OCI-LY7 (cell line): ENCODE measurements around the gene FNDC3B. TPM values are rescaled to one million over a fixed set of nuclear protein-coding genes. Genes with fewer than 3 reads are reported as not detected.

ENCODE experiments used
- BruUV-seq: library from RNA; stranded (reverse); fragments of 400-500 nt; replicated peaks from 2 replicates; lab custom pipeline; 2021; lab: Mats Ljungman, UMichigan
- CTCF ChIA-PET: fragments of 300-600 bp; sonication (Branson Sonifier 250); formaldehyde crosslinking; loops from one replicate; lab custom pipeline; 2022; ENCODE audit warnings: antibody characterized with exemption; ENCODE audit not compliant: unreplicated experiment; lab: Charles Lee
- POLR2A ChIA-PET: fragments of 300-600 bp; sonication (Branson Sonifier 250); formaldehyde crosslinking; loops from one replicate; lab custom pipeline; 2022; ENCODE audit warnings: antibody characterized with exemption; lab: Charles Lee
- DNase-seq: peaks from one replicate; pipeline ENCODE4 v3.0.0-alpha.2; 2015; ENCODE audit warnings: low spot score
- H2AFZ ChIP-seq: fragments of 200-600 bp; sonication (generic), shearing (Covaris generic); 2 replicates; pipeline ENCODE4 v1.6.1; 2014; ENCODE audit warnings: mild to moderate bottlenecking, antibody characterized with exemption, low read length, moderate library complexity
- H3K27ac ChIP-seq: fragments of 200-600 bp; sonication (generic); 2 replicates; pipeline ENCODE4 v1.5.1; 2014; ENCODE audit warnings: mixed run types, low read depth, mild to moderate bottlenecking, moderate library complexity, low read length, inconsistent platforms; ENCODE audit not compliant: poor library complexity, severe bottlenecking
- H3K36me3 ChIP-seq: fragments of 200-600 bp; sonication (generic); 2 replicates; pipeline ENCODE4 v1.6.1; 2014; ENCODE audit warnings: mild to moderate bottlenecking, antibody characterized with exemption, low read length, moderate library complexity, mixed read lengths; ENCODE audit not compliant: insufficient read depth
- H3K4me1 ChIP-seq: fragments of 200-600 bp; sonication (generic); 2 replicates; pipeline ENCODE4 v1.5.1; 2014; ENCODE audit warnings: mild to moderate bottlenecking, low read length; ENCODE audit not compliant: insufficient read depth, poor library complexity, severe bottlenecking
- H3K4me2 ChIP-seq: fragments of 200-600 bp; sonication (generic); 2 replicates; pipeline ENCODE4 v1.6.1; 2014; ENCODE audit warnings: mild to moderate bottlenecking, low read length
- H3K4me3 ChIP-seq: fragments of 200-600 bp; sonication (generic); 2 replicates; pipeline ENCODE4 v1.5.1; 2014; ENCODE audit warnings: mild to moderate bottlenecking, low read depth, low read length; ENCODE audit not compliant: poor library complexity, severe bottlenecking
- H3K79me2 ChIP-seq: fragments of 200-600 bp; sonication (generic); 2 replicates; pipeline ENCODE4 v1.6.1; 2016; ENCODE audit warnings: low read depth, mild to moderate bottlenecking, low read length, moderate library complexity, mixed read lengths; ENCODE audit not compliant: insufficient read depth
- H3K9me2 ChIP-seq: fragments of 200-600 bp; sonication (generic); 2 replicates; pipeline ENCODE4 v1.6.1; 2016; ENCODE audit warnings: mild to moderate bottlenecking, low read length, mixed read lengths; ENCODE audit not compliant: insufficient read depth
- H3K9me3 ChIP-seq: fragments of 200-600 bp; sonication (generic); 2 replicates; pipeline ENCODE4 v1.6.1; 2014; ENCODE audit warnings: mild to moderate bottlenecking, mixed run types, low read length, mixed read lengths
- H4K20me1 ChIP-seq: fragments of 200-600 bp; sonication (generic); 2 replicates; pipeline ENCODE4 v1.6.1; 2014; ENCODE audit warnings: mild to moderate bottlenecking, antibody characterized with exemption, low read length, moderate library complexity, mixed read lengths; ENCODE audit not compliant: insufficient read depth
- EZH2phosphoT487 ChIP-seq: fragments of 200-600 bp; sonication (generic); IDR thresholded peaks from 2 replicates; pipeline ENCODE4 v1.6.1; 2018; ENCODE audit warnings: low read depth, borderline replicate concordance, mild to moderate bottlenecking, mixed run types, antibody characterized with exemption, low read length, moderate library complexity, mixed read lengths
- intact Hi-C: fragments of 100-400 bp; cut with micrococcal nuclease; formaldehyde crosslinking; loops from one replicate; pipeline ENCODE4 v1.10.0; 2022; ENCODE audit not compliant: unreplicated experiment
- total RNA-seq, 2 experiments: library from RNA; depleted of rRNA in 1 of 2; stranded (reverse); fragments of >200 nt in 1 of 2; shearing (Covaris generic) in 1 of 2; gene quantifications; 2 replicates each; pipeline ENCODE4 v1.2.3, GENCODE V29; 2014 to 2022
- TF ChIP-seq, protein P1 (sequence below): fragments of 200-600 bp; sonication (generic); conservative IDR thresholded peaks from 2 replicates; pipeline ENCODE4 v1.5.1; 2014; ENCODE audit warnings: mild to moderate bottlenecking, antibody characterized with exemption, low read length, moderate library complexity, mixed read lengths

FNDC3B gene
- total RNA-seq, 2 experiments from 2014 or later: 23.3 to 28.5 TPM

DNA sequence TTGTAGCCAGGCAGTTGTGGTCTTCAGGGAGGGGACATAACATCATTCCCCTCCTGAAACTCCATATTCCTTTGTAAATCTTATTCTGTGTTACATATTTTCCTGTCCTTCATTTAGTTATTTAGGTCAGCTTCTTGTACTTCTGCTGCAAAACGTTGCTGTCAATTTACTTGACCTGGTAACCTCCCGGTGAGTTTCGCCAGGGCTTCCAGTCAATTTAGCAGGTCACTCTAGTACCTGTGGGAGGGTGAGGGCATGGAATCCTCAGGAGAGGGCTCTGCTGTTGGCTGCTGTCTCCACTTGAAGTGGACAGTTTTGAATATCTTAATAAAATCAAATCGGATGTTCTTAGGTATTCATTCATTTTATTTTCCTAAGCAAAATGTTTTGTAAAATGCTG is 29.6 kb downstream of the FNDC3B start:
- peaks cover 15% of the 10 kb centered on the region for H3K4me1 ChIP-seq
- TF ChIP-seq, protein P1, sequence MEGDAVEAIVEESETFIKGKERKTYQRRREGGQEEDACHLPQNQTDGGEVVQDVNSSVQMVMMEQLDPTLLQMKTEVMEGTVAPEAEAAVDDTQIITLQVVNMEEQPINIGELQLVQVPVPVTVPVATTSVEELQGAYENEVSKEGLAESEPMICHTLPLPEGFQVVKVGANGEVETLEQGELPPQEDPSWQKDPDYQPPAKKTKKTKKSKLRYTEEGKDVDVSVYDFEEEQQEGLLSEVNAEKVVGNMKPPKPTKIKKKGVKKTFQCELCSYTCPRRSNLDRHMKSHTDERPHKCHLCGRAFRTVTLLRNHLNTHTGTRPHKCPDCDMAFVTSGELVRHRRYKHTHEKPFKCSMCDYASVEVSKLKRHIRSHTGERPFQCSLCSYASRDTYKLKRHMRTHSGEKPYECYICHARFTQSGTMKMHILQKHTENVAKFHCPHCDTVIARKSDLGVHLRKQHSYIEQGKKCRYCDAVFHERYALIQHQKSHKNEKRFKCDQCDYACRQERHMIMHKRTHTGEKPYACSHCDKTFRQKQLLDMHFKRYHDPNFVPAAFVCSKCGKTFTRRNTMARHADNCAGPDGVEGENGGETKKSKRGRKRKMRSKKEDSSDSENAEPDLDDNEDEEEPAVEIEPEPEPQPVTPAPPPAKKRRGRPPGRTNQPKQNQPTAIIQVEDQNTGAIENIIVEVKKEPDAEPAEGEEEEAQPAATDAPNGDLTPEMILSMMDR: no peak
- no peak for TF ChIP-seq EZH2phosphoT487
- H3K4me3 ChIP-seq: no peak overlapping the region
- intact Hi-C loops: no loop called here
- POLR2A ChIA-PET: interaction anchor here (0.7 kb wide), 1 partner anchor 33 kb away, joined by 3 read pairs; no protein-coding TSS in a partner anchor
- CTCF ChIA-PET: no interaction called here
- no TSS peak for BruUV-seq
- no peak overlapping the region for H3K27ac ChIP-seq
- no peaks in the 10 kb centered on the region for H3K9me2 ChIP-seq
- H3K9me3 ChIP-seq: peaks cover 5% of the 10 kb centered on the region; the same call in 1 of the 2 replicates
- no peak overlapping the region for H2AFZ ChIP-seq
- no peak overlapping the region for H3K4me2 ChIP-seq
- peaks cover 9% of the 10 kb centered on the region for H3K36me3 ChIP-seq
- no peaks in the 10 kb centered on the region for H3K79me2 ChIP-seq
- DNase-seq: no peak
- H4K20me1 ChIP-seq: no peaks in the 10 kb centered on the region

DNA sequence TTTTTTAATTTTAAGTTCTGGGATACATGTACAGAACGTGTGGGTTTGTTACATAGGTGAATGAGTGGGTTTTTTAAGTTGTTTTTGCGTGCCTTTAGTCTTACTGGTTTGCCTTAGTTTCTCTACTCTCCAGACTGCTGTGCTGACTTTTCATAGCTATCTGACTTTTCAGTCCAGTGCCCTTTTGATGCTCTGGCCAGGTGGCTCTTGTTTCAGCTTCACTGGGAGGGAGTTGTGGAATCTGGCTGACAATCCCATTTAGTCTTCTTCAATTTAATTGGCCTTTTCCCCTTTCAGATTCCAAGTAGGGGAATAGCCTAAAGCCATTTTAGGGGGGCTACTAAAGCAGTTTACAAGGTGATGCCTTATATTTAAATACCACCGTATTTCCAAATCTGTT is 30.1 kb downstream of the FNDC3B start:
- DNase-seq: no peak
- Histone ChIP-seq H4K20me1 (no peaks in the 10 kb centered on the region), H3K4me2 (no peak overlapping the region), H2AFZ (no peak overlapping the region), H3K9me2 (no peaks in the 10 kb centered on the region), H3K79me2 (no peaks in the 10 kb centered on the region), H3K9me3 (peaks cover 2% of the 10 kb centered on the region; the same call in 1 of the 2 replicates), H3K4me1 (peaks cover 15% of the 10 kb centered on the region), H3K4me3 (no peak overlapping the region), H3K27ac (no peak overlapping the region), H3K36me3 (peaks cover 4% of the 10 kb centered on the region; the same call in 1 of the 2 replicates)
- intact Hi-C loops: no loop called here
- no TSS peak for BruUV-seq
- CTCF ChIA-PET: no interaction called here
- TF ChIP-seq, protein P1: no peak
- TF ChIP-seq EZH2phosphoT487: no peak
- POLR2A ChIA-PET: interaction anchor here (0.7 to 1.2 kb wide), 2 partner anchors 22 to 33 kb away, joined by 3 read pairs; no protein-coding TSS in a partner anchor

DNA sequence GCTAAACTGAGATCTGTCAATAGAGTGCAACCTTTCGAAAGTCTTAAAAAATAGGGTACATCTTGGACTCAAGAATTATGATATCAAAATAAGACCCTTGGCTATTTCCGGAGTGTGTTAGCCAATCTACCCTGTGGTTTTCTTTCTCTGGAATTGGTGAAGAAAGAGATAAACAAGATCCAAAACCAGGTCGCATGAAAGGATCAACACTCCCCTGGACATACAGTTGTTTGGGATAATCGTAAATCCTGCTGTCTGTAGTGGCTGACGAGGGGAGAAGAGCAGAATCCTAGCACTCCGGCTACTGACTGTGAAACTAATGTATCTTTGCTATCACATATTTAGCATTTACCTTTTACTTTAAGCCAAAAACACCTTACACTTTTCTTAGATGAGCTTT is 30.9 kb downstream of the FNDC3B start:
- no peaks in the 10 kb centered on the region for H3K9me2 ChIP-seq
- H3K79me2 ChIP-seq: no peaks in the 10 kb centered on the region
- BruUV-seq: no TSS peak
- CTCF ChIA-PET: no interaction called here
- DNase-seq: no peak
- H3K4me3 ChIP-seq: no peak overlapping the region
- no peaks in the 10 kb centered on the region for H4K20me1 ChIP-seq
- no peak overlapping the region for H3K27ac ChIP-seq
- no peak overlapping the region for H2AFZ ChIP-seq
- H3K4me2 ChIP-seq: no peak overlapping the region
- H3K4me1 ChIP-seq: peaks cover 15% of the 10 kb centered on the region
- no peaks in the 10 kb centered on the region for H3K36me3 ChIP-seq
- no peaks in the 10 kb centered on the region for H3K9me3 ChIP-seq
- TF ChIP-seq EZH2phosphoT487: no peak
- TF ChIP-seq, protein P1: no peak
- POLR2A ChIA-PET: interaction anchor here (0.6 to 1.2 kb wide), 5 partner anchors 11 to 67 kb away, joined by 3 to 4 read pairs (median 3); no protein-coding TSS in a partner anchor
- intact Hi-C loops: no loop called here
